AG09319 (cell line): ENCODE results near the gene PSAPL1.

ENCODE experiments used
- DNase-seq: peaks from one replicate; pipeline ENCODE4 v3.0.0-alpha.2; 2010; ENCODE audit warnings: low read depth; ENCODE audit errors: extremely low read depth
- TF ChIP-seq, protein P1 (sequence below): IDR thresholded peaks from 2 replicates; pipeline ENCODE4 v1.5.1; 2011; ENCODE audit warnings: low read depth, mild to moderate bottlenecking, inconsistent platforms, low read length, moderate library complexity

The PSAPL1 gene, protein sequence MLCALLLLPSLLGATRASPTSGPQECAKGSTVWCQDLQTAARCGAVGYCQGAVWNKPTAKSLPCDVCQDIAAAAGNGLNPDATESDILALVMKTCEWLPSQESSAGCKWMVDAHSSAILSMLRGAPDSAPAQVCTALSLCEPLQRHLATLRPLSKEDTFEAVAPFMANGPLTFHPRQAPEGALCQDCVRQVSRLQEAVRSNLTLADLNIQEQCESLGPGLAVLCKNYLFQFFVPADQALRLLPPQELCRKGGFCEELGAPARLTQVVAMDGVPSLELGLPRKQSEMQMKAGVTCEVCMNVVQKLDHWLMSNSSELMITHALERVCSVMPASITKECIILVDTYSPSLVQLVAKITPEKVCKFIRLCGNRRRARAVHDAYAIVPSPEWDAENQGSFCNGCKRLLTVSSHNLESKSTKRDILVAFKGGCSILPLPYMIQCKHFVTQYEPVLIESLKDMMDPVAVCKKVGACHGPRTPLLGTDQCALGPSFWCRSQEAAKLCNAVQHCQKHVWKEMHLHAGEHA

DNA sequence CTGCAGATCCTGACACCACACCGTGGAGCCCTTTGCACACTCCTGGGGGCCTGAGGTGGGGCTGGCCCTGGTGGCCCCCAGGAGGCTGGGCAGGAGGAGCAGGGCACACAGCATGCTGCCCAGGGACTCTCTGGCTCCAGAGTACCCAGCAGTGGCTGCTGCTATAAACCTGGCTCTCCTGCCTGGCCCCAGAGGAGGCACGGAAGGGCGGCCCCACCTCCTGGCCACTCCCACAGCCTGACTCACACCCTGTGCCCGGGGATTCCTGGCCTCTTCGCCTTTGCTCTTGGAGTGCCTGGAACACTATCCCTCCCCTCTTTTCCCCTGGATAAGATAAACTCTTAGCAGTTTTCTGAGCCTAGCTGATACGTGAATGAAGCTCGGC, at the start of gene PSAPL1:
Gene PSAPL1, minus strand, starts transcription at position 165 of the 385 bp plus-strand sequence. Its CDS starts 51 bp downstream, at position 114.
- TF ChIP-seq, protein P1, sequence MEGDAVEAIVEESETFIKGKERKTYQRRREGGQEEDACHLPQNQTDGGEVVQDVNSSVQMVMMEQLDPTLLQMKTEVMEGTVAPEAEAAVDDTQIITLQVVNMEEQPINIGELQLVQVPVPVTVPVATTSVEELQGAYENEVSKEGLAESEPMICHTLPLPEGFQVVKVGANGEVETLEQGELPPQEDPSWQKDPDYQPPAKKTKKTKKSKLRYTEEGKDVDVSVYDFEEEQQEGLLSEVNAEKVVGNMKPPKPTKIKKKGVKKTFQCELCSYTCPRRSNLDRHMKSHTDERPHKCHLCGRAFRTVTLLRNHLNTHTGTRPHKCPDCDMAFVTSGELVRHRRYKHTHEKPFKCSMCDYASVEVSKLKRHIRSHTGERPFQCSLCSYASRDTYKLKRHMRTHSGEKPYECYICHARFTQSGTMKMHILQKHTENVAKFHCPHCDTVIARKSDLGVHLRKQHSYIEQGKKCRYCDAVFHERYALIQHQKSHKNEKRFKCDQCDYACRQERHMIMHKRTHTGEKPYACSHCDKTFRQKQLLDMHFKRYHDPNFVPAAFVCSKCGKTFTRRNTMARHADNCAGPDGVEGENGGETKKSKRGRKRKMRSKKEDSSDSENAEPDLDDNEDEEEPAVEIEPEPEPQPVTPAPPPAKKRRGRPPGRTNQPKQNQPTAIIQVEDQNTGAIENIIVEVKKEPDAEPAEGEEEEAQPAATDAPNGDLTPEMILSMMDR = no peak
- no peak for DNase-seq

DNA sequence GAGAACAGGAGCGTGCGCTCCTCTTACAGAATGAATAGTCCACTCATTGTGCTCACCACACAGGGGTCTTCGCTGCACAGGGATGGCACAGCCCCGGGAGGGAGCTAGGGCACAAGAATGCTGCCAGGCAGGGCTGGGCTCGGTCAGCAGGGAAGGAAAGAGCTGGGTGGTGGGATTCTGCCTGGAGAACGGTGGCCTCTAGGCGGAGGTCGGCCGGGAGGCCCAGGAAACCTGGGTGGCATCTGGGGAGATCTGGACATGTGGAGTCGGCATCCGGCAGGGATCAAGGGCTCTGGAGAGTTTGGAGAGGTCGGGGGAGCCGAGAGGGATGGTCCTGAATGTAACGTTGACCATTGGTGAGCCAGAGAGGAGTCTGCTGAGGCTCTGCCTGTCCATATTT, 46.5 kb upstream of the PSAPL1 start:
- DNase-seq = no peak
- TF ChIP-seq, protein P1 = no peak

DNA sequence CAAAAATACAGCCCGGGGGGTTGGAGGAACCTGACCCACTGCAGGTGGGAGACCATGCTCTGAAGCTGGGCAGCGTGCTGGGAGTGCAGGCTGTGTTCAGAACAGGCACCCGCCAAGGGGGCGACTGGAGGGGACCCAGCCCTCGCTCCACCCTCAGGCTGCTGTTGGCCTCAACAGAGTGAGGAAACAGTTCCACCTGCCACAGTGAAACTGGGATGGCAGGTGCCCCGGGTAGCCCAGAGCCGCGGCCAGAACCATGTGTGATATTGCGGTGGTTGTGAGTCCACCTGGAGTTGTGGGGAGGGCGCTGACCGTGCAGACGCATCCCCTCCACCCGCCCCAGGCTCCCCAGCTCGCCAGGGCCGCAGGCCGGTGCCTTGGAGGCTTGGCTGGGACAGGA, 45.7 kb upstream of the PSAPL1 start:
- DNase-seq = no peak
- TF ChIP-seq, protein P1 = no peak

DNA sequence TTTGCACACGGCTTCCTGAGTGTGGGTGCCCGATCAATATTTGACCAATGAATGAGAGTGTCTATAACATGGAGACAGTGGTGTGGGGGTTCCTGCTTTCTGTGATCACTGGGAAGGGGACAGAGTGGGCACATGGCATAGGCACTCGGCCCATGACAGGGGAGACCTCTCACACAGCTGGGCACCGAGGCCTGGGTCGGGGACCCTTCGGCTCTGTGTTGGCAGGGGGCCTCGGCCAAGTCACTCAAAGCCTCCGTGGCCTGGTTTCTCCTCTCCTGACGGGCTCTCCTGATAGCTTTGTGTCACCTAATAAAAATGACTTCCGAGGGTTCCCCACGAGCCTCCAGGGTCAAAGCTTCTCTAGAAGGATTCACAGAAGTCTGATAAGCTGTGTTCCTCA, 43.9 kb upstream of the PSAPL1 start:
- TF ChIP-seq, protein P1 = no peak
- no peak for DNase-seq

DNA sequence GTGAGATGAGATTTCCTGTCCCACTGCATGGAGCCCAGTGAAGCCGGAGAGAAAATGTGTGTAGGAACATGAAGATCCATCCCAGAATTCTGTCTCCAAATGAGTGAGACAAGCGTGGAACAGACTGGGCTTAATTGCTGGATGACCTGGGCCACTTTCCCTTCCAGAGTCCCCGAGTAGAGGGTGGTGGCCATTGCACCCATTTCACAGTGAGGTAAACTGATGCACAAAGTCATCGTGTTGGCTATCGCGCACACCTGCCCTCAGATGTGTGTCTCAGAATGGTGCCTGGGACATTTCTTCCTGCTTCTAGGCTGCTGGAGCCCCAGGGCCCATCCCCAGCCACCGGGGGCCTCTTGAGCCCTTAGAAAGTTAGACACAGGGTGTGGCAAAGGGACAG, 43.0 kb upstream of the PSAPL1 start:
- TF ChIP-seq, protein P1 = no peak

DNA sequence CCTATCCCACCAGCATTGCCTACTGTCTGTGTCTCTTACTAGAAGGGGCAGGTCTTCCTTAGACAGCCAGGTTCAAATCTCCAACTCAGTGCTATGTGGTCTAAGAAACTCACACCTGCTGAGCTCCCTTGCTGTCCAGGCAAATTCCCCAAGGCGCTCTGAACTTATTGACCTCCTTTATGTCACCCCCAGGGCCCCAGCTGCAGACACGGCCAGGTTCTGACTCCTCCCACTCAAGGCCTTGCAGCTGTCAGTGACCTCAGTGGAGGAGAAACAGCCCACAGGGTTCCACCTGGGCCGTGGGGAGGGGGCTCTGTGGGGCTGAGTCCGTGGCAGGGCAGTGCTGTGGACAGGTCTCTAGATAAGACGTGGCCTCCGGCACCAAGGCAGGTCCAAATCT, 42.1 kb upstream of the PSAPL1 start:
- no peak for DNase-seq
- TF ChIP-seq, protein P1 = no peak

More for the DNA sequence above, 43.0 kb upstream of the PSAPL1 start:
- no peak for DNase-seq

DNA sequence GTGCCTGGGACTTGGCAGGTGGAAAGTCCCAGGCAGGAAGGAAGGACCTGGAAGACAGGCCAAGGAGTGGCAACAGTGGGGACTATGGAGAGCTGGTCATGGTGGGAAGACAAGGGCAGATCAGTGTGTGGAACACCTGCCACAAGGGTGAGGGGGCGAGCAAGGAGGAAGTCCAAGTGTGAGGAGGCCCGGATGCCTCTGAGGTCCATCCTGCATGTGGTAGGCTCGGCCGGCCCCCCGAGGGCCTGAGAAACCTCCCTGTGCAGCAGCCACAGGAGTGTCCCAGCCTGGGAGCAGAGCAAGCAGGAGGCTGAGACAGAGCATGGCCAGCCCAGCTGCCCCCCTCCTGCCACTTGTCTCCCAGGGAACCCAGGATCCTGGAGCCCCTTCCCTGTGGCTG, 40.5 kb upstream of the PSAPL1 start:
- DNase-seq = no peak
- TF ChIP-seq, protein P1 = no peak
